ENCODE measurements around the gene EDDM13.
"Not testable (repeated sequence)": the region's sequence is repeated elsewhere in the genome, so short reads cannot be mapped to it uniquely, and the experiment has no call there.

DNA sequence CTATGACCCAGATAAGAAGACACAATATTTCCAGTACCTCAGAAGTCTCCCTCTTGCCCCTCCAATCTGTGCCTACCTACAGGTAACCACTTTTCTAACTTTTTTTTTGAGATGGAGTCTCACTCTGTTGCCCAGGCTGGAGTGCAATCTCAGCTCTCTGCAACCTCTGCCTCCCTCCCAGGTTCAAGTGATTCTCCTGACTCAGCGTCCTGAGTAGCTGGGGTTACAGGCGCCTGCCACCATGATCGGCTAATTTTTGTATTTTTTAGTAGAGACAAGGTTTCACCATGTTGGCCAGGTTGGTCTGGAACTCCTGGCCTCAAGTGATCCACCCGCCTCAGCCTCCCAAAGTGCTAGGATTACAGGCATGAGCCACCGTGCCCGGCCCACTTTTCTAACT lies 10.6 kb upstream of the EDDM13 start:
- TF ChIP-seq, protein P1, sequence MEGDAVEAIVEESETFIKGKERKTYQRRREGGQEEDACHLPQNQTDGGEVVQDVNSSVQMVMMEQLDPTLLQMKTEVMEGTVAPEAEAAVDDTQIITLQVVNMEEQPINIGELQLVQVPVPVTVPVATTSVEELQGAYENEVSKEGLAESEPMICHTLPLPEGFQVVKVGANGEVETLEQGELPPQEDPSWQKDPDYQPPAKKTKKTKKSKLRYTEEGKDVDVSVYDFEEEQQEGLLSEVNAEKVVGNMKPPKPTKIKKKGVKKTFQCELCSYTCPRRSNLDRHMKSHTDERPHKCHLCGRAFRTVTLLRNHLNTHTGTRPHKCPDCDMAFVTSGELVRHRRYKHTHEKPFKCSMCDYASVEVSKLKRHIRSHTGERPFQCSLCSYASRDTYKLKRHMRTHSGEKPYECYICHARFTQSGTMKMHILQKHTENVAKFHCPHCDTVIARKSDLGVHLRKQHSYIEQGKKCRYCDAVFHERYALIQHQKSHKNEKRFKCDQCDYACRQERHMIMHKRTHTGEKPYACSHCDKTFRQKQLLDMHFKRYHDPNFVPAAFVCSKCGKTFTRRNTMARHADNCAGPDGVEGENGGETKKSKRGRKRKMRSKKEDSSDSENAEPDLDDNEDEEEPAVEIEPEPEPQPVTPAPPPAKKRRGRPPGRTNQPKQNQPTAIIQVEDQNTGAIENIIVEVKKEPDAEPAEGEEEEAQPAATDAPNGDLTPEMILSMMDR (IDR thresholded peaks at IDR 0.05; ENCODE audit: insufficient read depth, low read length): not testable (repeated sequence)
- not testable (repeated sequence) for TF ChIP-seq POLR2AphosphoS5 (IDR thresholded peaks at IDR 0.05; ENCODE audit: low read depth); SPI1 (IDR thresholded peaks at IDR 0.05; ENCODE audit: borderline replicate concordance, low read depth)
- TF ChIP-seq, protein P2, sequence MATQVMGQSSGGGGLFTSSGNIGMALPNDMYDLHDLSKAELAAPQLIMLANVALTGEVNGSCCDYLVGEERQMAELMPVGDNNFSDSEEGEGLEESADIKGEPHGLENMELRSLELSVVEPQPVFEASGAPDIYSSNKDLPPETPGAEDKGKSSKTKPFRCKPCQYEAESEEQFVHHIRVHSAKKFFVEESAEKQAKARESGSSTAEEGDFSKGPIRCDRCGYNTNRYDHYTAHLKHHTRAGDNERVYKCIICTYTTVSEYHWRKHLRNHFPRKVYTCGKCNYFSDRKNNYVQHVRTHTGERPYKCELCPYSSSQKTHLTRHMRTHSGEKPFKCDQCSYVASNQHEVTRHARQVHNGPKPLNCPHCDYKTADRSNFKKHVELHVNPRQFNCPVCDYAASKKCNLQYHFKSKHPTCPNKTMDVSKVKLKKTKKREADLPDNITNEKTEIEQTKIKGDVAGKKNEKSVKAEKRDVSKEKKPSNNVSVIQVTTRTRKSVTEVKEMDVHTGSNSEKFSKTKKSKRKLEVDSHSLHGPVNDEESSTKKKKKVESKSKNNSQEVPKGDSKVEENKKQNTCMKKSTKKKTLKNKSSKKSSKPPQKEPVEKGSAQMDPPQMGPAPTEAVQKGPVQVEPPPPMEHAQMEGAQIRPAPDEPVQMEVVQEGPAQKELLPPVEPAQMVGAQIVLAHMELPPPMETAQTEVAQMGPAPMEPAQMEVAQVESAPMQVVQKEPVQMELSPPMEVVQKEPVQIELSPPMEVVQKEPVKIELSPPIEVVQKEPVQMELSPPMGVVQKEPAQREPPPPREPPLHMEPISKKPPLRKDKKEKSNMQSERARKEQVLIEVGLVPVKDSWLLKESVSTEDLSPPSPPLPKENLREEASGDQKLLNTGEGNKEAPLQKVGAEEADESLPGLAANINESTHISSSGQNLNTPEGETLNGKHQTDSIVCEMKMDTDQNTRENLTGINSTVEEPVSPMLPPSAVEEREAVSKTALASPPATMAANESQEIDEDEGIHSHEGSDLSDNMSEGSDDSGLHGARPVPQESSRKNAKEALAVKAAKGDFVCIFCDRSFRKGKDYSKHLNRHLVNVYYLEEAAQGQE (IDR thresholded peaks at IDR 0.05; ENCODE audit: insufficient replicate concordance, low read depth): not testable (repeated sequence)

Data from HL-60 (cell line).